GM23338 (cell line): ENCODE data around the gene AGAP1.

Experiments
- CREB1 ChIP-seq: fragments of 250-450 bp; sonication (Bioruptor Pico); IDR thresholded peaks from 2 replicates; pipeline ENCODE4 v1.5.0; 2020; ENCODE audit warnings: low read depth, mild to moderate bottlenecking, moderate library complexity
- EZH2 ChIP-seq: fragments of 200-600 bp; sonication (generic); IDR thresholded peaks from one replicate; pipeline ENCODE4 v1.8.0; 2017; ENCODE audit warnings: antibody characterized with exemption, mild to moderate bottlenecking, low read depth; ENCODE audit not compliant: unreplicated experiment
- EZH2phosphoT487 ChIP-seq: fragments of 200-600 bp; sonication (generic); IDR thresholded peaks from one replicate; pipeline ENCODE4 v1.8.1; 2018; ENCODE audit warnings: antibody characterized with exemption; ENCODE audit not compliant: unreplicated experiment
- NANOG ChIP-seq: IDR thresholded peaks from 2 replicates; pipeline ENCODE4 v1.6.1; 2016; ENCODE audit warnings: antibody characterized with exemption, borderline replicate concordance
- POLR2AphosphoS5 ChIP-seq: IDR thresholded peaks from 2 replicates; pipeline ENCODE4 v1.6.1; 2016; ENCODE audit warnings: antibody characterized with exemption, low read depth
- ZNF114 ChIP-seq: fragments of 250-450 bp; sonication (Bioruptor Pico); IDR thresholded peaks from 2 replicates; pipeline ENCODE4 v1.5.0; 2020; ENCODE audit warnings: mild to moderate bottlenecking, moderate library complexity
- TF ChIP-seq, protein P1 (sequence below): IDR thresholded peaks from one replicate; pipeline ENCODE4 v1.6.1; 2018; ENCODE audit warnings: antibody characterized with exemption; ENCODE audit not compliant: unreplicated experiment
- TF ChIP-seq, protein P2 (sequence below), 2 experiments: fragments of 200-600 bp in 1 of 2; sonication (generic) in 1 of 2; conservative IDR thresholded peaks; 2 replicates each; pipeline versions ENCODE4 v1.5.1 to v1.6.1; 2016 to 2017; ENCODE audit warnings: antibody characterized with exemption in 2 of 2, low read depth in 2 of 2, mild to moderate bottlenecking in 2 of 2, moderate library complexity in 1 of 2

DNA sequence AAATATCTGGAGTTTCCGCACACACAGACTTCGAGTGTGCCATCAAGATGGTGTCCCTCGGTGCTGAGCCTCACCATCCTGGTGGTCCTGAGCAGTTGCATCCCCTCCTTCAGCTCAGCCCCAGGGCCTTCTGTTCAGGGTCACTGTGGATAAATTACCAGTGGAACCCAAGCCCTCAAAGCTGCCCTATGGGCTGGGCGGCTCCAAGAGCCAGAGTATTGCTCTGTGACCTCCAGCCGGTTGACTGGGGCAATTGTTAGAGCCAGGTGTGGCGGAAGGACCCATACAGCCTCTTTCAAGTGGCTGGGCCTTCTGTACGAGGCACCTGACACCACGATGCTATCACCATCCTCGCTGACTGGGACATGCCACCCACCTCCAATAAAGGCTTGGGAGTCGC, 458.9 kb downstream of the AGAP1 start:
- TF ChIP-seq, protein P1, sequence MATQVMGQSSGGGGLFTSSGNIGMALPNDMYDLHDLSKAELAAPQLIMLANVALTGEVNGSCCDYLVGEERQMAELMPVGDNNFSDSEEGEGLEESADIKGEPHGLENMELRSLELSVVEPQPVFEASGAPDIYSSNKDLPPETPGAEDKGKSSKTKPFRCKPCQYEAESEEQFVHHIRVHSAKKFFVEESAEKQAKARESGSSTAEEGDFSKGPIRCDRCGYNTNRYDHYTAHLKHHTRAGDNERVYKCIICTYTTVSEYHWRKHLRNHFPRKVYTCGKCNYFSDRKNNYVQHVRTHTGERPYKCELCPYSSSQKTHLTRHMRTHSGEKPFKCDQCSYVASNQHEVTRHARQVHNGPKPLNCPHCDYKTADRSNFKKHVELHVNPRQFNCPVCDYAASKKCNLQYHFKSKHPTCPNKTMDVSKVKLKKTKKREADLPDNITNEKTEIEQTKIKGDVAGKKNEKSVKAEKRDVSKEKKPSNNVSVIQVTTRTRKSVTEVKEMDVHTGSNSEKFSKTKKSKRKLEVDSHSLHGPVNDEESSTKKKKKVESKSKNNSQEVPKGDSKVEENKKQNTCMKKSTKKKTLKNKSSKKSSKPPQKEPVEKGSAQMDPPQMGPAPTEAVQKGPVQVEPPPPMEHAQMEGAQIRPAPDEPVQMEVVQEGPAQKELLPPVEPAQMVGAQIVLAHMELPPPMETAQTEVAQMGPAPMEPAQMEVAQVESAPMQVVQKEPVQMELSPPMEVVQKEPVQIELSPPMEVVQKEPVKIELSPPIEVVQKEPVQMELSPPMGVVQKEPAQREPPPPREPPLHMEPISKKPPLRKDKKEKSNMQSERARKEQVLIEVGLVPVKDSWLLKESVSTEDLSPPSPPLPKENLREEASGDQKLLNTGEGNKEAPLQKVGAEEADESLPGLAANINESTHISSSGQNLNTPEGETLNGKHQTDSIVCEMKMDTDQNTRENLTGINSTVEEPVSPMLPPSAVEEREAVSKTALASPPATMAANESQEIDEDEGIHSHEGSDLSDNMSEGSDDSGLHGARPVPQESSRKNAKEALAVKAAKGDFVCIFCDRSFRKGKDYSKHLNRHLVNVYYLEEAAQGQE: no peak
- TF ChIP-seq, protein P2, sequence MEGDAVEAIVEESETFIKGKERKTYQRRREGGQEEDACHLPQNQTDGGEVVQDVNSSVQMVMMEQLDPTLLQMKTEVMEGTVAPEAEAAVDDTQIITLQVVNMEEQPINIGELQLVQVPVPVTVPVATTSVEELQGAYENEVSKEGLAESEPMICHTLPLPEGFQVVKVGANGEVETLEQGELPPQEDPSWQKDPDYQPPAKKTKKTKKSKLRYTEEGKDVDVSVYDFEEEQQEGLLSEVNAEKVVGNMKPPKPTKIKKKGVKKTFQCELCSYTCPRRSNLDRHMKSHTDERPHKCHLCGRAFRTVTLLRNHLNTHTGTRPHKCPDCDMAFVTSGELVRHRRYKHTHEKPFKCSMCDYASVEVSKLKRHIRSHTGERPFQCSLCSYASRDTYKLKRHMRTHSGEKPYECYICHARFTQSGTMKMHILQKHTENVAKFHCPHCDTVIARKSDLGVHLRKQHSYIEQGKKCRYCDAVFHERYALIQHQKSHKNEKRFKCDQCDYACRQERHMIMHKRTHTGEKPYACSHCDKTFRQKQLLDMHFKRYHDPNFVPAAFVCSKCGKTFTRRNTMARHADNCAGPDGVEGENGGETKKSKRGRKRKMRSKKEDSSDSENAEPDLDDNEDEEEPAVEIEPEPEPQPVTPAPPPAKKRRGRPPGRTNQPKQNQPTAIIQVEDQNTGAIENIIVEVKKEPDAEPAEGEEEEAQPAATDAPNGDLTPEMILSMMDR (conservative IDR thresholded peaks at IDR 0.05; ENCODE audit: low read depth in 2 of 2): no peak
- TF ChIP-seq POLR2AphosphoS5 (no peak), CREB1 (CRISPR knock-in tag) (no peak), NANOG (no peak), EZH2 (no peak), ZNF114 (CRISPR knock-in tag) (no peak), EZH2phosphoT487 (no peak)
